CD4-positive, alpha-beta T cell treated with Interleukin-1 beta for 1 hour (primary cell): ENCODE data around the gene PADI4.

Source experiments
- DNase-seq, 2 donors: peaks; one replicate each; pipeline ENCODE4 v3.0.0-alpha.2; 2020 to 2022

Gene PADI4

GRCh38 chr1:17350928-17351446 lies 43.0 kb downstream of the PADI4 start:
- DNase-seq: no peak

GRCh38 chr1:17351598-17352324 lies 43.8 kb downstream of the PADI4 start:
- DNase-seq: no peak

GRCh38 chr1:17352419-17352909 lies 44.5 kb downstream of the PADI4 start:
- DNase-seq: no peak

GRCh38 chr1:17355898-17356297 lies 47.9 kb downstream of the PADI4 start:
- peak in 1 of 2 donors; percentile 11 for DNase-seq

- no peak for DNase-seq
Measured at GRCh38 chr1:17356387-17357026, 48.5 kb downstream of the PADI4 start.

- no peak for DNase-seq
Measured at GRCh38 chr1:17358557-17358956, 50.6 kb downstream of the PADI4 start.

- no peak for DNase-seq
Measured at GRCh38 chr1:17359031-17359430, 51.0 kb downstream of the PADI4 start.

GRCh38 chr1:17359808-17360207 lies 51.8 kb downstream of the PADI4 start:
- DNase-seq: no peak

- DNase-seq: no peak
Measured at GRCh38 chr1:17360272-17360956, 52.4 kb downstream of the PADI4 start.

GRCh38 chr1:17361687-17362086 lies 53.7 kb downstream of the PADI4 start:
- no peak for DNase-seq

GRCh38 chr1:17363351-17363750 lies 55.4 kb downstream of the PADI4 start:
- DNase-seq: no peak

- DNase-seq: no peak
Measured at GRCh38 chr1:17363771-17364170, 55.8 kb downstream of the PADI4 start.

GRCh38 chr1:17365293-17365692 lies 57.3 kb downstream of the PADI4 start:
- DNase-seq: no peak

GRCh38 chr1:17369466-17369865 lies 61.5 kb downstream of the PADI4 start:
- no peak for DNase-seq

GRCh38 chr1:17370618-17371017 lies 62.6 kb downstream of the PADI4 start:
- DNase-seq: no peak

GRCh38 chr1:17371896-17372295 lies 63.9 kb downstream of the PADI4 start, which contains the start of gene PADI6:
Gene PADI6, plus strand, starts transcription at chr1:17372196. Its CDS starts 50 bp downstream, at chr1:17372246.
- no peak for DNase-seq

- no peak for DNase-seq
Measured at GRCh38 chr1:17372955-17373354, 65.0 kb downstream of the PADI4 start.

- no peak for DNase-seq
Measured at GRCh38 chr1:17375651-17376050, 67.7 kb downstream of the PADI4 start.

GRCh38 chr1:17377325-17377953 lies 69.4 kb downstream of the PADI4 start:
- no peak for DNase-seq

GRCh38 chr1:17381161-17381560 lies 73.2 kb downstream of the PADI4 start:
- no peak for DNase-seq

GRCh38 chr1:17392199-17392740 lies 84.3 kb downstream of the PADI4 start:
- no peak for DNase-seq

- DNase-seq: no peak
Measured at GRCh38 chr1:17393230-17393629, 85.2 kb downstream of the PADI4 start.
